ENCODE data around the gene RAET1E.

Gene RAET1E

GRCh38 chr6:149877659-149878058 lies 20.3 kb downstream of the RAET1E start:
- Histone ChIP-seq H2AFZ (ENCODE audit: low read length) (no peak overlapping the region), H2BK12ac (ENCODE audit: low read length) (no peak overlapping the region), H3K4me1 (ENCODE audit: control insufficient read depth in 2 of 2, insufficient read depth in 1 of 2, low read depth in 1 of 2, low read length in 2 of 2) (no peaks in the 10 kb centered on the region), H3K23ac (ENCODE audit: low read depth, low read length, poor library complexity) (no peak overlapping the region), H3K9ac (ENCODE audit: low read depth, low read length, poor library complexity) (peak overlapping the region; percentile 9), H3K27me3 (ENCODE audit: control insufficient read depth in 3 of 3, insufficient read depth in 3 of 3, low read depth in 1 of 3, low read length in 3 of 3) (peaks cover 0 to 7% (median 0%) of the 10 kb centered on the region in 3 experiments), H2BK15ac (ENCODE audit: low read length) (no peak overlapping the region), H3K18ac (ENCODE audit: low read length) (no peak overlapping the region), H3K36me3 (replicated peaks in 1 of 2; ENCODE audit: control insufficient read depth in 2 of 2, insufficient read depth in 2 of 2, low read length in 2 of 2) (no peaks in the 10 kb centered on the region), H4K8ac (ENCODE audit: low read depth, low read length) (no peak overlapping the region), H2AK5ac (ENCODE audit: low read depth, low read length) (no peak overlapping the region), H3K27ac (replicated peaks; ENCODE audit: low read length) (no peak overlapping the region), H2BK120ac (ENCODE audit: low read depth, low read length) (no peak overlapping the region), H3K4ac (ENCODE audit: low read length) (no peak overlapping the region), H3K4me2 (ENCODE audit: insufficient read depth, low read length, poor library complexity, severe bottlenecking) (no peak overlapping the region), H3K14ac (ENCODE audit: low read length) (no peak overlapping the region), H3K79me1 (ENCODE audit: low read depth, low read length) (no peaks in the 10 kb centered on the region), H3K4me3 (ENCODE audit: low read length in 2 of 2) (no peak overlapping the region), H4K91ac (ENCODE audit: low read depth, low read length, poor library complexity) (no peak overlapping the region), H3K9me3 (replicated peaks in 1 of 2; ENCODE audit: control insufficient read depth in 2 of 2, insufficient read depth in 1 of 2, low read depth in 1 of 2, low read length in 2 of 2) (peaks cover 0 to 2% of the 10 kb centered on the region in 2 donors), H2BK5ac (ENCODE audit: low read length) (no peak overlapping the region)
- WGBS, 2 donors (ENCODE audit: extremely low coverage in 2 of 2, insufficient read length in 2 of 2, insufficient replicate concordance in 1 of 2): no CpG with 5 or more reads among the region's 1 CpG
- DNase-seq (ENCODE audit: low spot score): no peak

- Histone ChIP-seq H2BK12ac (ENCODE audit: low read length) (no peak overlapping the region), H3K9me3 (replicated peaks in 1 of 2; ENCODE audit: control insufficient read depth in 2 of 2, insufficient read depth in 1 of 2, low read depth in 1 of 2, low read length in 2 of 2) (peaks cover 2% of the 10 kb centered on the region in 2 donors), H2AK5ac (ENCODE audit: low read depth, low read length) (no peak overlapping the region), H3K79me1 (ENCODE audit: low read depth, low read length) (no peaks in the 10 kb centered on the region), H2AFZ (ENCODE audit: low read length) (no peak overlapping the region), H3K4me3 (ENCODE audit: low read length in 2 of 2) (no peak overlapping the region), H3K36me3 (replicated peaks in 1 of 2; ENCODE audit: control insufficient read depth in 2 of 2, insufficient read depth in 2 of 2, low read length in 2 of 2) (no peaks in the 10 kb centered on the region), H4K91ac (ENCODE audit: low read depth, low read length, poor library complexity) (no peak overlapping the region), H3K23ac (ENCODE audit: low read depth, low read length, poor library complexity) (no peak overlapping the region), H3K4me2 (ENCODE audit: insufficient read depth, low read length, poor library complexity, severe bottlenecking) (no peak overlapping the region), H3K27me3 (ENCODE audit: control insufficient read depth in 3 of 3, insufficient read depth in 3 of 3, low read depth in 1 of 3, low read length in 3 of 3) (peaks cover 0 to 7% (median 0%) of the 10 kb centered on the region in 3 experiments), H3K27ac (replicated peaks; ENCODE audit: low read length) (no peak overlapping the region), H2BK15ac (ENCODE audit: low read length) (no peak overlapping the region), H3K4me1 (ENCODE audit: control insufficient read depth in 2 of 2, insufficient read depth in 1 of 2, low read depth in 1 of 2, low read length in 2 of 2) (no peaks in the 10 kb centered on the region), H3K18ac (ENCODE audit: low read length) (no peak overlapping the region), H3K4ac (ENCODE audit: low read length) (no peak overlapping the region), H3K14ac (ENCODE audit: low read length) (no peak overlapping the region), H3K9ac (ENCODE audit: low read depth, low read length, poor library complexity) (no peak overlapping the region), H4K8ac (ENCODE audit: low read depth, low read length) (no peak overlapping the region), H2BK5ac (ENCODE audit: low read length) (no peak overlapping the region), H2BK120ac (ENCODE audit: low read depth, low read length) (no peak overlapping the region)
- no CpG with 5 or more reads among the region's 3 CpGs for WGBS, 2 donors (ENCODE audit: extremely low coverage in 2 of 2, insufficient read length in 2 of 2, insufficient replicate concordance in 1 of 2)
- DNase-seq (ENCODE audit: low spot score): no peak
Measured at GRCh38 chr6:149876241-149876933, 21.5 kb downstream of the RAET1E start.

DNA sequence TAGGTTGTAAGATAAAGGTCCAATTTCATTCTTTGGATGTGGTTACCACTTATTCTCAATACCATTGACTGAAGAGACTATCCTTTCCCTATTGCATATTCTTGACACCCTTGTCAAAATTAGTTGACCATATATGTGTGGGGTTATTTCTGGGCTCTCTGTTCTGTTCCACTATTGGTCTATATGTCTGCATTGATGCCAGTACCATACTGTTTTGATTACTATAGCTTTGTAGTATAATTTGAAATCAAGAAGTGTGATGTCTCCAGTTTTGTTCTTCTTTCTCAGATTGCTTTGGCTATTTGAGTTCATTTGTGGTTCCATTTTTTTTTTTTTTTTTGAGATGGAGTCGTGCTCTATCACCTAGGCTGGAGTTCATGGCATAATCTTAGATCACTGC lies 25.7 kb downstream of the RAET1E start:
- no peaks in the 10 kb centered on the region for H3K36me3 ChIP-seq (replicated peaks in 1 of 2; ENCODE audit: control insufficient read depth in 2 of 2, insufficient read depth in 2 of 2, low read length in 2 of 2)
- H3K14ac ChIP-seq (ENCODE audit: low read length): no peak overlapping the region
- no peak overlapping the region for H4K91ac ChIP-seq (ENCODE audit: low read depth, low read length, poor library complexity)
- peaks cover 0 to 2% of the 10 kb centered on the region in 2 donors for H3K9me3 ChIP-seq (replicated peaks in 1 of 2; ENCODE audit: control insufficient read depth in 2 of 2, insufficient read depth in 1 of 2, low read depth in 1 of 2, low read length in 2 of 2)
- no peak overlapping the region for H2AK5ac ChIP-seq (ENCODE audit: low read depth, low read length)
- no CpG with 5 or more reads among the region's 1 CpG for WGBS, 2 donors (ENCODE audit: extremely low coverage in 2 of 2, insufficient read length in 2 of 2, insufficient replicate concordance in 1 of 2)
- H3K27me3 ChIP-seq (ENCODE audit: control insufficient read depth in 3 of 3, insufficient read depth in 3 of 3, low read depth in 1 of 3, low read length in 3 of 3): peaks cover 0 to 3% (median 0%) of the 10 kb centered on the region in 3 experiments
- no peak for DNase-seq (ENCODE audit: low spot score)
- H3K4me1 ChIP-seq (ENCODE audit: control insufficient read depth in 2 of 2, insufficient read depth in 1 of 2, low read depth in 1 of 2, low read length in 2 of 2): peaks cover 0 to 4% of the 10 kb centered on the region in 2 donors
- H2AFZ ChIP-seq (ENCODE audit: low read length): no peak overlapping the region
- H3K4me2 ChIP-seq (ENCODE audit: insufficient read depth, low read length, poor library complexity, severe bottlenecking): no peak overlapping the region
- no peak overlapping the region for H3K27ac ChIP-seq (replicated peaks; ENCODE audit: low read length)
- H4K8ac ChIP-seq (ENCODE audit: low read depth, low read length): no peak overlapping the region
- no peak overlapping the region for H3K9ac ChIP-seq (ENCODE audit: low read depth, low read length, poor library complexity)
- no peak overlapping the region for H2BK15ac ChIP-seq (ENCODE audit: low read length)
- no peak overlapping the region for H2BK120ac ChIP-seq (ENCODE audit: low read depth, low read length)
- H3K4ac ChIP-seq (ENCODE audit: low read length): no peak overlapping the region
- H2BK5ac ChIP-seq (ENCODE audit: low read length): no peak overlapping the region
- H3K18ac ChIP-seq (ENCODE audit: low read length): no peak overlapping the region
- no peak overlapping the region for H3K23ac ChIP-seq (ENCODE audit: low read depth, low read length, poor library complexity)
- no peak overlapping the region for H3K4me3 ChIP-seq (ENCODE audit: low read length in 2 of 2)
- H3K79me1 ChIP-seq (ENCODE audit: low read depth, low read length): no peaks in the 10 kb centered on the region
- no peak overlapping the region for H2BK12ac ChIP-seq (ENCODE audit: low read length)

DNA sequence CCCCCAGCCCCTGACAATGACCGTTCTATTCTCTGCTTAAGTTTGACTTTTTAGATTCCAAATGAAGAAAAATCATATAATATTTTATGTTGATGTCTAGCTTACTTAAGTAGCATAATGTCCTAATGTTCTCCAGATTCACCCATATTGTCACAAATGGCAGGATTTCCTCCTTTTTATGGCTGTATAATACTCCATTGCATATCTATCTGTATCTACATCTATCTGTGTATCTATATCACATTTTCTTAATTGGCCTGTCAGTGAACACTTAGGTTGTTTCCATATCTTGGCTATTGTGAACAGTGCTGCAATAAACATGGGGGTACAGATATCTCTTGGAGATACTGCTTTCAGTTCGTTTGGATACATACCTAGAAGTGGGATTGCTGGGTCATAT lies 26.7 kb downstream of the RAET1E start:
- WGBS, 2 donors (ENCODE audit: extremely low coverage in 2 of 2, insufficient read length in 2 of 2, insufficient replicate concordance in 1 of 2): no CpG with 5 or more reads among the region's 2 CpGs

More for the DNA sequence above, 26.7 kb downstream of the RAET1E start:
- peaks cover 0 to 4% of the 10 kb centered on the region in 2 donors for H3K4me1 ChIP-seq (ENCODE audit: control insufficient read depth in 2 of 2, insufficient read depth in 1 of 2, low read depth in 1 of 2, low read length in 2 of 2)
- H2AK5ac ChIP-seq (ENCODE audit: low read depth, low read length): no peak overlapping the region
- H3K36me3 ChIP-seq (replicated peaks in 1 of 2; ENCODE audit: control insufficient read depth in 2 of 2, insufficient read depth in 2 of 2, low read length in 2 of 2): no peaks in the 10 kb centered on the region
- no peak overlapping the region for H3K4ac ChIP-seq (ENCODE audit: low read length)
- no peak overlapping the region for H2AFZ ChIP-seq (ENCODE audit: low read length)
- H3K4me2 ChIP-seq (ENCODE audit: insufficient read depth, low read length, poor library complexity, severe bottlenecking): no peak overlapping the region
- no peak overlapping the region for H2BK5ac ChIP-seq (ENCODE audit: low read length)
- peaks cover 0 to 2% of the 10 kb centered on the region in 2 donors for H3K9me3 ChIP-seq (replicated peaks in 1 of 2; ENCODE audit: control insufficient read depth in 2 of 2, insufficient read depth in 1 of 2, low read depth in 1 of 2, low read length in 2 of 2)
- no peak overlapping the region for H3K27ac ChIP-seq (replicated peaks; ENCODE audit: low read length)
- H3K18ac ChIP-seq (ENCODE audit: low read length): no peak overlapping the region
- H2BK120ac ChIP-seq (ENCODE audit: low read depth, low read length): no peak overlapping the region
- H4K91ac ChIP-seq (ENCODE audit: low read depth, low read length, poor library complexity): no peak overlapping the region
- no peak overlapping the region for H3K14ac ChIP-seq (ENCODE audit: low read length)
- no peak overlapping the region for H3K9ac ChIP-seq (ENCODE audit: low read depth, low read length, poor library complexity)
- no peak overlapping the region for H2BK12ac ChIP-seq (ENCODE audit: low read length)
- no peak for DNase-seq (ENCODE audit: low spot score)
- H3K23ac ChIP-seq (ENCODE audit: low read depth, low read length, poor library complexity): no peak overlapping the region
- no peak overlapping the region for H3K4me3 ChIP-seq (ENCODE audit: low read length in 2 of 2)
- H4K8ac ChIP-seq (ENCODE audit: low read depth, low read length): no peak overlapping the region
- H2BK15ac ChIP-seq (ENCODE audit: low read length): no peak overlapping the region
- H3K27me3 ChIP-seq (ENCODE audit: control insufficient read depth in 3 of 3, insufficient read depth in 3 of 3, low read depth in 1 of 3, low read length in 3 of 3): no peaks in the 10 kb centered on the region
- no peaks in the 10 kb centered on the region for H3K79me1 ChIP-seq (ENCODE audit: low read depth, low read length)
